HG03097 (cell line): Measurements from ENCODE around the gene CEP131.

Experiments used
- ATAC-seq: cut with Tn5 transposase; IDR thresholded peaks from one replicate; pipeline ENCODE4 v1.9.1; 2021; ENCODE audit not compliant: unreplicated experiment, low FRiP score

CEP131 gene

GRCh38 chr17:81252326-81252986 lies 29.7 kb upstream of the CEP131 start:
- no peak for ATAC-seq

- ATAC-seq = no peak
Measured at GRCh38 chr17:81251709-81252301, 29.0 kb upstream of the CEP131 start.

DNA sequence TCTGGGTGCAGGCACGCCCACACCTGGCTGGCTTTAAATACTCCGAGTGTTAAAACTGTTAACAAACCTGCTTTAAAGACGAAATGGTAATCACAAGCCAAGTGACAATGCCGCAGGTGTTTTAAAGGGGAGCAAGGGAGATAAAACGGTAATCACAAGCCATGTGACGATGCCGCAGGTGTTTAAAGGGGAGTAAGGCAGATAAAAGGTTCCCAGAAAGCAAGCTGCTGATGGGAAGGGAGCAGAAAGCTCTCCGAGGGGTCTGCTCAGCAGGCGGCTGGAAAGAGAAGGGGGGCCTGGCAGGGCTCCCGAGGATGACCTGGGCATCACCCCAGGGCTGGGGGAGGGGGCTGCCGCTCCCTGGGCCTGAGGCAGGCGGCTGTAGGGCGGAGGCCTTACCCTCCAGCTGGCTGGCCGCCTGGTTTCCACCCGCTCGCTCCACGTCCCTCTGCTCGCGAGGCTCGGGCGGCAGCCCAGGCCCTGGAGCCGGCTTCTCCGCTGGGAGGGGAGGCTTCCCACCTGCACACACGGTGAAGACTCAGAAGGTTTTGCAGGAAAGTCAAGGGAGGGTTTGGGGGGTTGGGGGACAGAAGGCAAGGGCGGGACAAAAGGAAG lies 28.4 kb upstream of the CEP131 start:
- ATAC-seq = no peak

DNA sequence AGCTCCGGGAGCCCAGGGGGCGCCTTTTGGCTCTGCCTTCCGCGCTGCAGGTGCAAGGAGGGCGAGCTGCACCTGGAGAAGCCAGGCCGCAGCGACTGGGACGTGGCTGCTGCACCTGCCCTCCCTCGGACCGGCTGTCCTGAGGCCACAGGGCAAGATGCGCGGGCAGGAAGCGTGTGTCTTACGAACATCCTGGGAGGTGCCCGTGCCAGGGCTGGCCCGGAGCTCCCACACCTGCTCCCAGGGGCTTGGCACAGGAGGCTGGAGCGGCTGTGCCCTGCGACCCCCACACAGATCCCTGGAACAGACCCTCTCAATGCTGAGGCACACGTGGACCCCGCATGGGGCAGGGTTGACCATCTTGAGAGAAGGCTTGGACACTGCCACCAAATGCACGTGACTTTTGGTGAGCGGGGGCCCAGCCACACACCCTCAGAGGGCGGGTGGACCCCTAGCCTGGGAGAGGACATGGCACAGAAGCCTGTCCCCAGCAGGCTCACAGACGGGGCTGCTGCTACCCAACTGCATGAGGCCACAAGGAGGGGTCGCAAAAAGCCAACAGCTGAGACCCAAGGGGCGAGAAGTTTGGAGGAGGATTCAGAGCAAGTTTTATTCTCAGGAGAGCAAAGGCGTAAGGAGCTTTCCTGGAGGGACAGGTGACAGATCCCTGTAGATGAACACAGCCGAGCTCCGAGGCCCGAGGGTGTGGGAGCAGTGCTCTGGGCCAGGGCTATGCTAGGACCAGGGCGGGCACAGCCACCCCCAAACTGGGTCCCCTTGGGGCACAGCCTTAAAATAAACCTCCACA lies 27.7 kb upstream of the CEP131 start:
- ATAC-seq = no peak

DNA sequence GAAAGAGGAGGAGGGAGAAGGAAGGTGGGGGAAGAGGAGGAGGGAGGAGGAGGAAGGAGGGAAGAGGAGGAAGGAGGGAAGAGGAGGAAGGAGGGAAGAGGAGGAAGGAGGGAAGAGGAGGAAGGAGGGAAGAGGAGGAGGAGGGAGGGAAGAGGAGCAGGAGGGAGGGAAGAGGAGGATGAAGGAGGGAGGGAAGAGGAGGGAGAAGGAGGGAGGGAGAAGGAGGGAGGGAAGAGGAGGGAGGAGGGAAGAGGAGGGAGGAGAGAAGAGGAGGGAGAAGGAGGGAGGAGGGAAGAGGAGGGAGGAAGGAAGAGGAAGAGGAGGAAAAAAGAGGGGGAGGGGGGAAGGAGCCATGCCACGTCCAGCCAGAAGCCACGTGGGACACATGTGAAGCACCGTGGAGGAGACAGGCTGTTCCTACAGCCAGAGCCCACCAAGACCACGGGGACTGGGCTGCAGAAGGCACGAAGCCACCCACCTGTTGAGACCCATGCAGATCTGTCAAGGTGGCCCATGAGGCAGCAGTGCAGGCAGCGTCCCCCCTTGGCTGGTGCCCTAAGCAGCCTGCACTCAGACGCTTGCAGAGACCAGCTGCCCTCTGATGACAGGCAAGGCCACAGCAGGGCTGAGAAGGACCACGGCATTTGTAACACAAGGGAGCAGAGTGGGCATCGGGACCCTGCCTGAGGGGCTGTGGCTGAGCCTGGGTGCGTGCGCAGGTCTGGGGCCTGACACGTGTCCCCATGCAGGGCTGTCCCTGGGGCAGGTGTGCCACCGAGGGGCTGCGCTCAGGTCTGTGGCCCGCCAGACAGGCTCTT lies 26.7 kb upstream of the CEP131 start:
- no peak for ATAC-seq

- no peak for ATAC-seq
Measured at GRCh38 chr17:81248649-81249048, 25.9 kb upstream of the CEP131 start.

DNA sequence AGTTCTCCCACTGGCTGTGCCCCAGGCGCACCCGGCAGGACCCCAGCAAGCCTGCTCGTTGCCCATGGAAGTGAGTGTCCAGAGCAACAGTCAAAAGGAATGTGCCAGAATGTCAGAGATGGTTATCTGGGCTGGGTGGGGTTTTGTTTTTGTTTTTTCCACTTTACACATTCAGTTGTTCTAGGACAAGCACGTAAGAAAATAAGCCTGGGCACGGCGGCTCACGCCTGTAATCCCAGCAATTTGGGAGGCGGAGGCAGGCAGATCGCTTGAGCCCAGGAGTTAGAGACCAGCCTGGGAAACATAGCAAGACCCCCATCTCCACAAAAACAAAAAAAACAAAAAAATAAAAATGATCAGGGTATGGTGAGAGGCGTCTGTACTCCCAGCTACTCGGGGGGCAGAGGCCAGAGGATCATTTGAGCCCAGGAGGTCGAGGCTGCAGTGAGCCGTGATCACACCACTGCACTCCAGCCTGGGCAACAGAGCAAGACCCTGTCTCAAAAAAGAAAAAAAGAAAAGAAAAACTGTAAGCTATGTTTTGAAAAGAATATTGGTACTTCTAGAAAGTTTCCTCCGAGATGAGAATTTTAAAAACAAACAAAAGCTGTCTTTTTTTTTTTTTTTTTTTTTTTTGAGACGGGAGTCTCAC lies 24.7 kb upstream of the CEP131 start:
- ATAC-seq = no peak

DNA sequence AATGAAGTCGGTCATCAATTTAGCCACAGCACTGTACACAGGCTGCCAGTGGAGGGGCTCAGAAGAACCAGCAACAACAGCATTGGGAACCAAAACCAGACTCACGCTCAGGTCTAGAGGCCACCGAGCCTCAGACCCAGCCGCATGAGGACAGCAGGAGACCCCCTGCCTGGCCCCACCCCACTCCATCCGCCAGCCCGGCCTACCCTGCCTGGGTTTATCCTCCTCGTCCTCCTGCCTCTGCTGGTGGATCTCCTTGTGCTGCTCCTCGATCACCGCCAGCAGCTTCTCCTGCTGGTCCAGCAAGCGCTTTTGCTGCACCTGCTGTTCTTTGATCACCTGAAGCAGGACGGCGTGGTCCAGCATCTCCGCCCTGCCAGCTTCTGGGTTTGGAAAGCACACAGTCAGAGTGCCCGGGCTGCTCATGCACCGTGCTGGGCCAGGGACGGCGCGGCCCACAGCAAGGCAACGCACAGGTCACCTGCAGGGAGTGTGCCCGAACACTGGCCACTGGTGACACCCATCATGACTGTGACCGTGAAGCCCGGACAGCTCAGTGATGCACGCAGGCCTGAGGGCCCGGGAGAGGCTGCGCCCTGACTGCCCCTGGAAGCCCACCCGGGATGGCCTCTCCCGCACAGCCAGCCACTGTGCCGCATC lies 24.0 kb upstream of the CEP131 start:
- no peak for ATAC-seq

DNA sequence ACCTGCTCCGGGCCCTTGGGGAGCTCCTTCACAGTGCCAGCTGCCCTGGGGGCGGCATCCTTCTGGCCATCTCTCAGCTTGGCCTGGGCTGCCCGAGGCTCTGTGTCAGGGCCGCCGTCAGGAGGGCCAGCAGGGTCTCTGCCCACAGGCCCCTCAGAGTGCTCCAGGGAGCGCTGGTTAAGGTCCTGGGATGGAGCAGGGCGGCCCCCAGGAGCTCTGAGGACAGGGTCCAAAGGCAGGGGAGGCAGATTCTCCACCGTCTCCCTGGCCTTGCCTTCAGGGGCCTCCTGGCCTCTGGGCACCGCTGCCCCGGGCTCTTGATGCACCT lies 23.5 kb upstream of the CEP131 start:
- no peak for ATAC-seq

DNA sequence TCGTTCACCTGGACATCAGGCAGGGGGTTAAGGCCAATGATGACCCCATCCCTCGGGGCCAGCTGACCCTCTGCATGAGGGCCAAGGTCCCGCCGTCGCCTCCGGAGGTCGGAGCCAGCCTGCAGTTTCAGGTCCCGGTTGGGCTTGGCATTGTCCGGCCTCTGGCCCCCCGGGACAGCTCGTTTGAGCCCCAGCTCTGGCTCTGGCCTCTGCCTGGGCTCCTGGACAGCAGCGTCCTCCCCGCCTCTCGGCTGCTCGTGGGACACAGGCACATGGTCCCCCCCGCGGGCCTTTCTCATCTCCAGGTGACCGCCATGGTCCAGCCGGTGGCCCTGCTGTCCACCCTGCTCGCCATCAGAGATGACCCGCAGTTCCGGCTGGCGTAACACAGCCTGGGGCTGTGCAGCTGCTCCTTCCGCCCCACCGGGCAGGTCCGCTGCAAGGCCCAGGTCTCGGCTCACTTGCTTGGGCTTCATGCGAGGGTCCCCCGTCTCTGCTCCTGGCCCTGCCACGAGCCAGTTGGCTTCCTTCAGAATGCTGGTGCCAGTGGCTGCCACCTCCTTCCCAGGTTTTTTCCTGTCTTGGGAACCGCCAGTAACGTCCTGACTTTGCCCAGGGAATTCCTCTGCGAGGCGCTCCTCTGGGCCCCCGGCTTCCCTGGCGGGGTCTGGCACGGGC lies 23.0 kb upstream of the CEP131 start:
- ATAC-seq = no peak

DNA sequence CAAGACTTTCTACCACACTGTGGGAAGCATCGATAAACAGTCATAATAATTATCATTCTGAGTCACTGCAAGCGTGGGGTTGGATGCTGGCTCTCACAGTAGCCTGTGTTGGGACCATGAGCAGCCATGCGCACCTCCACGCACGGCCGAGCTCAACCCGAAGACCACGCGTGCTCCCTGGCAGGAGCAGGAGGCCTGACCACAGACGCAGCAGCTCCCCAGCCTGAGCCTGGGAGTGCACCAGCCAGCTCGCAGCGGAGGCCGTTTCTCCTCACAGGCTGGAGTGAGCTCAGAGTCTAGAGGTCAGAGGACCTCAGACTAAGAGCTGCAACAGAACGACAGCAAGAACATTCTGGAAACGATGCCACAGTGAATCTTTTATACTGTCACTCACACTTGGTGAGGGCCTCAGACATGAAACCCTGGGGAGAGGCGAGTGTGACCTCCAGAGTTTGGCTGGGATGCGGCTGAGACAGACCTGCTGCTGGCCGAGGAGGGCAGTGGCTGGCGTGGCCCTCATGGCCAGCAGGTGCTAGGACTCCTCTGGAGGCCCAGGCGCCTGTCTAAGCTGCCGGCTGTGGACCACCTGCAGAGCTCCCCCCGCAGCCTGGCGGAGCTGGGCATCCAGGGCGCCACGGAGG lies 22.4 kb upstream of the CEP131 start:
- no peak for ATAC-seq

GRCh38 chr17:81244358-81245023 lies 21.7 kb upstream of the CEP131 start:
- no peak for ATAC-seq

GRCh38 chr17:81243333-81243664 lies 20.5 kb upstream of the CEP131 start:
- ATAC-seq = no peak

DNA sequence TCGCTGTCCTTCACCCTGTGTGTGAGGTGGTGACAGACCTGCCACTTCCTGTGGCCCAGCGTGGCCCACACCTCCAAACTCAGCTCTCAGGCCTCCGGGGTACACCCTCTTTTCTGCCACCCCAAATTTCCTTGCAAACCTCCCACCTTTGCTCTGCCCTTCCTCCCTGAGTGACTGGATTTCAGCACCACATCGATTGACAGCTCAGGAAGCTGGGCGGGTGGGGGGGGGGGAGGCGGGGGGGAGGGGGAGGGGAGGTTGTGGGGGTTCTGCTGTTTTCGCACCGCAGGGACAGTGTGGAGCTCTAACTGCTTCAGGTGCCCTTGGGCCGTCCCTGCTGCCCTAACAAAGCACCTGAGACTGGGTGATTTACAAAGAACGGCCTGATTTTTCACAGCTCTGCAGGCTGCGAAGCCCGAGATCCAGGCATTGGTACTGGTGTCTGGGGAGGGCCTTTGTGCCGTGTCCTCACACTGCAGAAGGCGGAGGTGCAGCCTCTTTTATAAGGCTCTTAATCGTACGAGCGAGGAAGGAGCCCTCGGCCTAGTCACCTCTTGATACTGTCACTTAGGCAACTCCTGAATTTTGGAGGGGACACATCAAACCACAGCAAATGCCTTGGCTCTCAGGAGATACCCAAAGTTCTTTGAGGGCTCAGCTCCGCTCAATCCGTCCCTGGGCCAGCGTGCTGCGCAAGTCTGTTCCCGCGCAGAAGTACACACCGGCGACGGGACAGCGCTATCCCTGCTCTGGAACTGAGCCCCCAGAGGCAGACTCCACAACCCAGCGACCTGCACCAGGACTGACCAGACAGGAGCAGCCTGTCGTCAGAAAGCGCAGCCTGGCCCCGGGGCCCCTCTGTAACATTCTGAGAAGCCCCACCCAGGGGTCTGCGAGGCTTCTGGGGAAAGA lies 19.9 kb upstream of the CEP131 start:
- no peak for ATAC-seq

GRCh38 chr17:81241648-81242420 lies 19.1 kb upstream of the CEP131 start:
- no peak for ATAC-seq

DNA sequence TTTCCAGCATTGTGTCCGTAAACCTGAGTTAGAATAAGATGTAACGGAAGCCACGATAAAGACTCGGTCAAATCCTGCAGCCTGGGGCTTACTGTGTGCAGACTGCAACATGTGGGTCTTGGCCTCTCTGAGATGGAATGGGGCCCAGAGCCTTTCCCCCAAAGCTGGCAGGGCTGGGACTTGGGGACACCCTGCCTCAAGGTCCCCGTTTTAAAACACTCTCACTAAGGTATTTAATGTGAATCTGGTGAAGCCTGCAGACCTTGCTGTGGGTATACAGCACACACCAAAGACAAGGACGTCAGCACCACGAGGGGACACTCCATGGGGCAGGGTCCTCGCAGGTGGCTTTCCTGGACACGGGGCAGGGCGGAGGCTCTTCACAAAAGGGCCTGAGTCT lies 18.4 kb upstream of the CEP131 start:
- ATAC-seq = no peak

DNA sequence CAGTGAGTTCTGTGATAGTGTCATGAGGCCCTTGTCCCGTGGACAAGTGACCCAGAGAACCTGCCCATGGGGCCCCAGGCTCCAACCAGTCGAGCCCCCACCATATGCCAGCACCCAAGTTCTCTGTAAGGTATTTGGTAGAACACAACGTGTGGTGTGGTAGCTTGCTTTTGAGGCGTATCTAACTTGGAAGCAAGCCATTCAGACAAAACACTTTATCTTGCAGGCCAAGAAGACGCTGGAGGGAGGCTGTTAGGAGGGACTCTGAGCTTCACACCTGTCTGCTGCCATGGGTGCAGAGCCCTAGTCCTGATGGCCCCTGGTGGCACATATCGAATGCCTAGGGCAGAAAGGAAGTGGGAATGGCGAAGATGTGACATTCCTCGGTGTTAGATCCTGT lies 18.0 kb upstream of the CEP131 start:
- no peak for ATAC-seq
